HG03039 (cell line): Measurements from ENCODE around the gene HAVCR1.
"Not testable (repeated sequence)": the region's sequence is repeated elsewhere in the genome, so short reads cannot be mapped to it uniquely, and the experiment has no call there.

Source experiments
- ATAC-seq: cut with Tn5 transposase; IDR thresholded peaks from one replicate; pipeline ENCODE4 v1.9.1; 2021; ENCODE audit warnings: mild to moderate bottlenecking, moderate library complexity; ENCODE audit not compliant: unreplicated experiment

The HAVCR1 gene

DNA sequence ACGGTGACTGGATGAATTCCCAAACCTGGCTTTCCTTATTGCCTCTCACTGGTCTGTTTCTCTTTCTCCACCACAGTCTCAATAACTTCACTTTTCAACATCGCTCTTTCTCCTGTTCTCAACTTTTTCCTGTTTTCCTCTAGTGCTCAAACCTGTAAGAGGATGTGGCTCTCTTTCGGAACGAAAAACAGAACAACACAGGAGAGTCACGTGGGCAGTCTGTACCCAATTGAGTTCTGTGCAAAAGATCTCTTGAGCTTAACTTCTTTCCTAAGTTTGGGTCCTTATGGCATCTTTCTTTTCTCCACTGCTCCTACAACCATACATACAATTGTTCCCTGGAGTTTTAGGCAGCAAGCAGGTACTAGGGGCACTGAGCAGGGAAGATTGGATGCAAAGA is 8.9 kb downstream of the HAVCR1 start:
- no peak for ATAC-seq

- no peak for ATAC-seq
Measured at GRCh38 chr5:157049605-157050004, 9.3 kb downstream of the HAVCR1 start.

- ATAC-seq: peak; percentile 54
Measured at GRCh38 chr5:157047898-157048297, 11.0 kb downstream of the HAVCR1 start.

DNA sequence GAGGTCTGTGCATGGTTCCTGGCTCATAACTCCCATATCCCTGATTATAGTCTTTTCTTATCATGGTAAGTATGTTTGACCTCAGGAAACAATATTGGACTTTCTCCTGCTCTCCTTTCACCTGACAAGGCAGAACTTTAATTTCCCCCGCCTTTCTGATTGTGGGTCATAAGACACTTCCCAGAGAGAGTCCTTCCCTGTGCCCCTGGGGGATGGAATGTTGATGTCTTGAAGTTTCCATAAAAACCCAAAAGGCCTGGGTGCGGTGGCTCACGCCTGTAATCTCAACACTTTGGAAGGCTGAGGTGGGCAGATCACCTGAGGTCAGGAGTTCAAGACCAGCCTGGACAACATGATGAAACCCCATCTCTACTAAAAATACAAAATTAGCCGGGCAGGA is 11.9 kb downstream of the HAVCR1 start:
- ATAC-seq: not testable (repeated sequence)

- no peak for ATAC-seq
Measured at GRCh38 chr5:157046041-157046440, 12.9 kb downstream of the HAVCR1 start.

DNA sequence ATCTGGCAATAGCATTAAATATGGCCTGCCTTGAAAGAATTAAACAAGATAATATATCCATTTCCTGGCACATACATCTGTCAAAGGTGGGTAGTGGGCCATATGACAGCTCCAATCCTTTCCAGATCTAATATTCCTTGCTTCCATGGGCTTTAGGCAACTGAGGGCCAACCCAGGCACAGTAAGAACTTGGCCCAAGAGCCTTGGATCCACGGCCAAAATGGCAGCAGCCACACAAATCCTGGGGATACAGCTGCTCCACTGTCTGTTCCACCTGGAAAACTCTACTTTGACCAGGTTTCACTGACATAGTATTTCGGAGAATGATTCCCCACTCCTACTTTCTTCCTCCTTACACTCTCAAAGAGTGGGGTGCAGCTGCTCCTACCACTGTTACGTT is 13.3 kb downstream of the HAVCR1 start:
- no peak for ATAC-seq

- ATAC-seq: no peak
Measured at GRCh38 chr5:157038568-157039187, 20.2 kb downstream of the HAVCR1 start.

GRCh38 chr5:157034106-157035072 is 24.5 kb downstream of the HAVCR1 start:
- not testable (repeated sequence) for ATAC-seq

DNA sequence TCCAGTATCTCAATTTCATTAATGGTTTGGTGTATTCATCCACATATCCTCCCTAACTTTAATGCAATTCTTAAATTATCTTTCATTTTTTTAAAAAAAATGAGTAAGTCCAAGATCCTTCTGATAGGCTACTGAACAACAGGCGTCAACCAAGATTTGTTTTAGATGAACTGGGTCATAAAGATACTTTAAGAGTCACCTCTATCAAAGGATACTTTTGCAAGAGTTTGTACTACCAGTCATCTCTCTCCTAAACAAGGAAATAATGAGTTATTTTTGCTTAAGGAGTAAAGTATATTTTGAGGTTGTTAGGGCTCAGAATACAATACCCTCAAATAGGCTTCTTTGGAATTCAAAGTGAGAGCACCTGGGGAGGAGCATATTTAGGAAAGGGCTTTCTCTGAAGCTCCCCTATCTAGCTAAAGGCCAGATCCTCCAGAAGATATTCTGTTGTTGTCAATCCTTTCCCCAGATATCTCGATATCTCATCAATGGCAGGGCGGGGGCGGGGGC is 25.8 kb downstream of the HAVCR1 start:
- no peak for ATAC-seq

GRCh38 chr5:157030692-157031091 is 28.2 kb downstream of the HAVCR1 start:
- ATAC-seq: no peak

DNA sequence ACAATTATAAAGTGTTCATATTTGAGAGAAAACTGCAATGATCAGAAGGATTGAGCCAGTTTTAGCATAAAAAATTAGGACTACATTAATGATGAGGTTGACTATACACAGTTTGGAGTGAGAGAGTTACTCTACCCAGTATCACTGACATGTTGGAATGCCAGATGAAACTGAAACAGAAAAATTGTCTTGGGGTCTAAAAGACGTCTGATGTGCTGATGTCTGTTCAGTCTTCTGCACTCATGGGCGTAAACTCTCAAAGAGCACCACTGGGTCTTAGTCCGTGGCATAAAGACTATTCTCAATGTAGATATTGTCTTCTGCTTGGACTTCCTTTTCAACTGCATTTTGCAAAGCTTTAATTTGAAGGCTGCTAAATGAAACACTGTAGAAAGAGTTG is 29.5 kb downstream of the HAVCR1 start:
- ATAC-seq: no peak

- ATAC-seq: peak; percentile 81
Measured at GRCh38 chr5:157027663-157028062, 31.3 kb downstream of the HAVCR1 start.

- no peak for ATAC-seq
Measured at GRCh38 chr5:157026789-157027424, 32.0 kb downstream of the HAVCR1 start.

DNA sequence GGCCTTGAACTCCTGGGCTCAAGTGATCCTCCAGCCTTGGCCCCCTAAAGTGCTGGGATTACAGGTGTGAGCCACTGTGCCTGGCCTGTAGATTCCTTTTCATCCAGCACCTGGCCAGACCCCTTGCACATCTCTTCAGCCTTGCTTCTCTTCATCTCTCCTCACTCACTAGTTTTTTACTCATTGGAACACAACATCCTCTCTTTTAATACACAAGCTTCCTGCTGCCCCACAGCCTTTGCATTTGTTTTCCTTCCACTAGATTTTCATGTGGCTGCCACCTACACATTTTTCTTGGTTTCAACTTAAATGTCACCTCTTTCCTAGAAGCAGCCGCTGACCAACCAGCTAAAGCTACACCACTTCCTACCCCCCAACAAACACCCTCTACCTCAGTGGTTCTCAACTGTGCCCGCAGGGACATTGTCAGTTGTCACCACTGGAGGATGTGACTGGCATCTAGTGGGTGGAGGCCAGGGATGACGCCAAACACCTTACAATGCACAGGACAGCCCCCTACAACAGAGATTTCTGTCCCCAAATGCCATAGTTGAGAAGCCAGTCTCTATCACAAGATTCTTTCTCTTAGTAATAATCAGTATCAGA is 33.7 kb downstream of the HAVCR1 start:
- no peak for ATAC-seq

DNA sequence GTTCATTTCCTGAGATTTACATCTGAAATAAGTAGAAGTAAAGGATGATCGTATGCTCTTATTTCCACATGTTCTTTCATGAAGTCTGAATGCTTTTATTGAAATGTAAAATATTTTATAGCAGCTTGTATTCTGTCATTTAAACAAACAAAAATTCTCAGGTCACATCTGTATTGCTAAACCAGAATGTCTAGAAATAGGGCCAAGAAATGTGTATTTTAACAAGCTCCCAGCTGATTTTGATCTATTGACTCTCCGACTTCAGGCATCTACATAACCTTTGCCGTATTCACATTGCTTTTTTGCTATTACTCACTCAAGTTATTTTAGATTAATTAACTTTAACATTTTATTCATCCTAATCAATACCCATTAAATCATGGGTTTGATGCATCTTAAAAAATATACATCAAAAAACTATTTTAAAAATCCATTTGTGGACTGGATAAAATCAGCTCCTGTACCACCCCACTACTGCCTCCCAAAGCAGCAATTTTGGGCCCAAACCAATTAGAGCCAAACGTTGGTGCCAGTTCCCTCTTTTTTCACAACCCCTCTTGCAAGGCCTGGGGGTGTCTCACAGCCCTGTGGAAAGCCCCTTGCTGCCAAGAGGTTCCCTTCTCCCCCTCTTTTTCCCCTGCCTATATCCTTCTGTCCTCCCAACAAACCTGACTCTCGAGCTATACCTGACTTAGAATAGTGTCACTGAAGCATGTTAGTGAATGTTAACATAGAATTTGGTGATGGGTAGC is 34.5 kb downstream of the HAVCR1 start:
- ATAC-seq: no peak

DNA sequence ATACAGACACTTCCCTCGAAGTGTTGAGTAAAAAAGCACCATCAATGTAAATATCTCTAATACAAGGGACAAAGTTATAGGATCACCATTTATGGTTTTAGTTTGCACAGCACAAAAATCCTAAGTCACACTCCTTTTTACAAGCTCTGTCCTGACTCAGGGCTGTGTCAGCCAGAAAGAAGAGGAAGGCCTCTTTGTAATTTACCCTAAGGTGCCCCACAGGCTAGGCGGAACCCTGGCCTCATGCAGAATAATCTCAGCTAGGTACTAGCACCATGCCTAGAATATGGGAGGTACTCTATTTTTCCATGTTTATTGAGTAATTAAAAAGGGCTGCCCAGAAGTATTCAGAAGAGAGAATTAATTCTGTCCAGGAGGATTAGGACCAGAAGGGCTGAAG is 36.9 kb downstream of the HAVCR1 start:
- ATAC-seq: no peak

GRCh38 chr5:157020511-157021222 is 38.2 kb downstream of the HAVCR1 start:
- no peak for ATAC-seq

GRCh38 chr5:157020002-157020401 is 38.9 kb downstream of the HAVCR1 start:
- ATAC-seq: no peak

DNA sequence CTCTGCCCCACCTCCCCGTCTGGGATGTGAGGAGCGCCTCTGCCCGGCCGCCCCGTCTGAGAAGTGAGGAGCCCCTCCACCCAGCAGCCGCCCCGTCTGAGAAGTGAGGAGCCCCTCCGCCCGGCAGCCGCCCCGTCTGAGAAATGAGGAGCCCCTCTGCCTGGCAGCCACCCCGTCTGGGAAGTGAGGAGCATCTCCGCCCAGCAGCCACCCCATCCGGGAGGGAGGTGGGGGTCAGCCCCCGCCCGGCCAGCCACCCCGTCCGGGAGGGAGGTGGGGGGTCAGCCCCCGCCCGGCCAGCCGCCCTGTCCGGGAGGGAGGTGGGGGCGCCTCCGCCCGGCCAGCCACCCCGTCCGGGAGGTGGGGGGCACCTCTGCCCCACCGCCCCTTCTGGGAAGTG is 44.8 kb downstream of the HAVCR1 start:
- ATAC-seq: not testable (repeated sequence)

GRCh38 chr5:157006262-157006661 is 52.7 kb downstream of the HAVCR1 start:
- no peak for ATAC-seq
